ENCODE results near the gene ARHGAP29.

GRCh38 chr1:94228640-94229375 is 8.6 kb downstream of the ARHGAP29 start:
- no peak for TF ChIP-seq POLR2AphosphoS5 (IDR thresholded peaks at IDR 0.05; ENCODE audit: low read depth, low read length)
- no peak for TF ChIP-seq TAF1 (IDR thresholded peaks at IDR 0.05; ENCODE audit: low read depth, low read length)
- no peak for TF ChIP-seq POLR2A (IDR thresholded peaks at IDR 0.05; ENCODE audit: low read depth, low read length)
- TF ChIP-seq SPI1 (IDR thresholded peaks at IDR 0.05; ENCODE audit: low read depth, low read length): no peak
- no peak for TF ChIP-seq POU2F2 (IDR thresholded peaks at IDR 0.05; ENCODE audit: low read depth, low read length)
- no peak for TF ChIP-seq PAX5 (IDR thresholded peaks at IDR 0.05; ENCODE audit: insufficient read depth, low read length, severe bottlenecking)
